K562 (cell line): ENCODE results near the gene ZNF222. TPM values are rescaled to one million over a fixed set of nuclear protein-coding genes. Genes with fewer than 3 reads are reported as not detected.

Source experiments
- ATAC-seq: fragments of 200-7000 bp; cut with Tn5 transposase; 3 replicates; pipeline ENCODE4 v1.9.1; 2020; ENCODE audit warnings: moderate library complexity
- BruUV-seq: library from RNA; stranded (reverse); fragments of 400-500 nt; replicated peaks from 2 replicates; lab custom pipeline; 2021; lab: Mats Ljungman, UMichigan
- CTCF ChIA-PET: fragments of 300-600 bp; formaldehyde crosslinking; extraction: SDS; loops from one replicate; lab custom pipeline; 2021; ENCODE audit warnings: low intra/inter-chr PET ratio; lab: Yijun Ruan, JAX
- POLR2A ChIA-PET: fragments of 300-600, 350-650 bp; sonication (Branson Sonifier 250); formaldehyde crosslinking; extraction: SDS; loops from one replicate; lab custom pipeline; 2021; ENCODE audit warnings: antibody characterized with exemption, inconsistent platforms; lab: Yijun Ruan, JAX
- DNase-seq, 4 experiments: peaks; one replicate each; pipeline versions ENCODE4 v3.0.0 to v3.0.0-alpha.2; 2011 to 2018; ENCODE audit warnings: low spot score in 3 of 4, mixed read lengths in 3 of 4; ENCODE audit errors: extremely low read depth in 1 of 4
- FAIRE-seq: peaks from 2 replicates; lab custom pipeline; 2011; peaks lifted over from hg19 to GRCh38; lab: Jason Lieb, UNC
- H2AFZ ChIP-seq: 2 replicates; pipeline ENCODE4 v1.6.0; 2011; ENCODE audit warnings: low read depth, low read length, control low read depth, inconsistent platforms
- H3K27ac ChIP-seq: fragments of 200-600 bp; 3 replicates; pipeline ENCODE4 v1.8.0; 2011; ENCODE audit warnings: low read depth, mild to moderate bottlenecking, control low read depth, inconsistent platforms, low read length, moderate library complexity, mixed read lengths; ENCODE audit errors: extremely low read depth
- H3K27me3 ChIP-seq, 2 experiments: fragments of 300-600 bp in 1 of 2; 2 replicates in 1 of 2; 3 replicates in 1 of 2; pipeline versions ENCODE4 v1.6.0 to v1.8.0; 2011; ENCODE audit warnings: inconsistent platforms in 2 of 2, low read length in 2 of 2, mild to moderate bottlenecking in 1 of 2, mixed read lengths in 1 of 2, moderate library complexity in 1 of 2; ENCODE audit not compliant: control insufficient read depth in 2 of 2, insufficient read depth in 2 of 2
- H3K36me3 ChIP-seq: fragments of 300-600 bp; 3 replicates; pipeline ENCODE4 v1.8.0; 2011; ENCODE audit warnings: mild to moderate bottlenecking, low read length, inconsistent platforms; ENCODE audit not compliant: control insufficient read depth, insufficient read depth
- H3K4me1 ChIP-seq, 2 experiments: fragments of 200-600 bp in 1 of 2; replicated peaks in 1 of 2; 2 replicates in 1 of 2; 3 replicates in 1 of 2; pipeline versions ENCODE4 v1.5.1 to v1.8.0; 2011; ENCODE audit warnings: inconsistent platforms in 2 of 2, low read length in 2 of 2, mild to moderate bottlenecking in 1 of 2, mixed read lengths in 1 of 2, moderate library complexity in 1 of 2; ENCODE audit not compliant: control insufficient read depth in 2 of 2, insufficient read depth in 2 of 2
- H3K4me2 ChIP-seq: 2 replicates; pipeline ENCODE4 v1.6.1; 2011; ENCODE audit warnings: low read length, control low read depth, inconsistent platforms, mixed read lengths; ENCODE audit not compliant: insufficient read depth
- H3K4me3 ChIP-seq: fragments of 200-600 bp; sonication (generic), shearing (Covaris generic); 2 replicates; pipeline ENCODE4 v1.5.1; 2016; ENCODE audit warnings: control low read depth, inconsistent platforms
- H3K79me2 ChIP-seq: fragments of 200-600 bp; 3 replicates; pipeline ENCODE4 v1.8.0; 2011; ENCODE audit warnings: low read length, inconsistent platforms; ENCODE audit not compliant: control insufficient read depth, insufficient read depth
- H3K9ac ChIP-seq, 2 experiments: 2 replicates each; pipeline versions ENCODE4 v1.6.0 to v1.6.1; 2011; ENCODE audit warnings: low read depth in 2 of 2, low read length in 2 of 2, control low read depth in 1 of 2, inconsistent platforms in 1 of 2, mild to moderate bottlenecking in 1 of 2, mixed read lengths in 1 of 2; ENCODE audit not compliant: insufficient read depth in 1 of 2
- H3K9me1 ChIP-seq: one replicate; pipeline ENCODE4 v1.6.0; 2011; ENCODE audit warnings: inconsistent platforms, mild to moderate bottlenecking, low read length, moderate library complexity; ENCODE audit not compliant: control insufficient read depth, insufficient read depth
- H3K9me3 ChIP-seq: replicated peaks from 2 replicates; pipeline ENCODE4 v1.5.1; 2011; ENCODE audit warnings: low read depth, low read length, inconsistent platforms; ENCODE audit not compliant: control insufficient read depth, insufficient read depth
- H4K20me1 ChIP-seq: replicated peaks from 2 replicates; pipeline ENCODE4 v1.6.1; 2011; ENCODE audit warnings: low read length, inconsistent platforms, mixed read lengths; ENCODE audit not compliant: control insufficient read depth, insufficient read depth
- CEBPZ ChIP-seq: fragments of 150-350 bp; IDR thresholded peaks from 2 replicates; pipeline ENCODE4 v1.6.1; 2014; ENCODE audit warnings: low read depth, mild to moderate bottlenecking, low read length, borderline replicate concordance
- HDAC3 ChIP-seq: fragments of 450-650 bp; IDR thresholded peaks from 2 replicates; pipeline ENCODE4 v1.6.1; 2018; ENCODE audit warnings: borderline replicate concordance, mild to moderate bottlenecking, moderate library complexity; ENCODE audit not compliant: partially characterized antibody
- MEF2D ChIP-seq: conservative IDR thresholded peaks from 2 replicates; pipeline ENCODE4 v1.6.1; 2016; ENCODE audit warnings: low read depth, missing genetic modification characterization, missing compliant biosample characterization
- THAP12 ChIP-seq: fragments of 250-450 bp; sonication (Bioruptor Pico); IDR thresholded peaks from 2 replicates; pipeline ENCODE4 v1.9.0; 2021; ENCODE audit warnings: mild to moderate bottlenecking, inconsistent platforms
- WGBS: fragments of 100-300 bp; shearing (Covaris generic); methylation state at CpG from one replicate; pipeline ENCODE4 v1.1.6; 2016; ENCODE audit warnings: low coverage, mixed read lengths; ENCODE audit not compliant: insufficient coverage; ENCODE audit errors: missing lambda C conversion rate; 5-methylcytosine and 5-hydroxymethylcytosine counted together
- in situ Hi-C: fragments of 300-500 bp; cut with MboI; formaldehyde crosslinking; loops from 4 replicates; pipeline ENCODE4 v1.15.0; 2018; ENCODE audit warnings: inconsistent platforms, mixed read lengths
- intact Hi-C: fragments of 100-400 bp; cut with micrococcal nuclease; formaldehyde crosslinking; loops from 2 replicates; pipeline ENCODE4 v1.14.2; 2022
- polyA plus RNA-seq, 8 experiments: library from polyadenylated mRNA; depleted of rRNA in 4 of 8; stranded (reverse) in 5 of 8; unstranded in 3 of 8; fragments of >200 nt; fragmentation: Nextera tagmentation in 2 of 8; fragmentation: Illumina TruSeq in 1 of 8; extraction: Ambion mirVana in 2 of 8; extraction: Trizol in 1 of 8; gene quantifications; 2 replicates each; pipeline versions ENCODE4 v1.2.1 to v1.2.3, GENCODE V29; 2011 to 2014; ENCODE audit warnings: inconsistent platforms in 1 of 8, missing spikeins in 1 of 8
- total RNA-seq, 7 experiments: library from RNA; depleted of rRNA in 6 of 7; stranded (reverse); fragments of >200 nt in 6 of 7; fragmentation: Illumina TruSeq in 2 of 7; extraction: Trizol in 2 of 7; gene quantifications; 2 replicates each; pipeline versions ENCODE4 v1.2.1 to v1.2.3, GENCODE V29; 2011 to 2021; ENCODE audit warnings: low replicate concordance in 1 of 7

ZNF222 gene
- total and polyA plus RNA-seq, 9 of the 15 experiments (the other 6 are each of a cell fraction or from before 2014, with no cell fraction given): 2.3 to 4.5 (median 3.0) TPM

- no peak overlapping the region for H3K27ac ChIP-seq
- no peak for FAIRE-seq
- peak overlapping the region; percentile 78 for H3K4me2 ChIP-seq
- no peaks in the 10 kb centered on the region for H3K4me1 ChIP-seq
- H4K20me1 ChIP-seq: no peaks in the 10 kb centered on the region
- no peaks in the 10 kb centered on the region for H3K27me3 ChIP-seq
- H3K4me3 ChIP-seq: 0 out of 2 replicates have a peak overlapping the region, but pooled peaks have one; percentile 32
- no peaks in the 10 kb centered on the region for H3K9me3 ChIP-seq
- H3K9ac ChIP-seq: no peak overlapping the region
- ATAC-seq: peak; percentile 27; the same call in 2 of the 3 replicates
- H3K79me2 ChIP-seq: no peaks in the 10 kb centered on the region
- BruUV-seq: TSS peak; percentile 60
- no peak for TF ChIP-seq HDAC3
- TF ChIP-seq THAP12 (CRISPR knock-in tag): no peak
- no peak for TF ChIP-seq MEF2D (tag)
- no peak for TF ChIP-seq CEBPZ
- DNase-seq: no peak
- H2AFZ ChIP-seq: peak overlapping the region; percentile 94
- WGBS: 43% methylated on average over 14 of the region's 14 CpGs
- POLR2A ChIA-PET: interaction anchor here (0.6 to 1.2 kb wide), 3 partner anchors 12 to 222 kb away, joined by 3 to 4 read pairs (median 3); partner anchors contain the start of gene ZNF45
- H3K9me1 ChIP-seq: no peaks in the 10 kb centered on the region
- in situ Hi-C loops: no loop called here
- CTCF ChIA-PET: no interaction called here
- no peaks in the 10 kb centered on the region for H3K36me3 ChIP-seq
- intact Hi-C loops: no loop called here
These were observed 40.5 kb upstream of the ZNF222 start for GRCh38 chr19:43984687-43985000.
